Upper lobe of left lung (tissue), 6 donors: ENCODE results near the gene DNTTIP2. TPM values are rescaled to one million over a fixed set of nuclear protein-coding genes. Genes with fewer than 3 reads are reported as not detected.

ENCODE experiments used
- ATAC-seq, 2 donors: fragments of 200-7000 bp; cut with Tn5 transposase; one replicate each; pipeline ENCODE4 v1.9.1; 2022; ENCODE audit warnings: mild to moderate bottlenecking in 2 of 2, moderate library complexity in 2 of 2; ENCODE audit not compliant: low FRiP score in 2 of 2
- DNase-seq, 2 donors: peaks; one replicate each; pipeline ENCODE4 v3.0.0-alpha.2; 2019 to 2020
- H3K27ac ChIP-seq, 4 donors: fragments of 200-600 bp; sonication (generic); one replicate each; pipeline ENCODE4 v1.5.1; 2016 to 2019
- H3K27me3 ChIP-seq, 4 donors: fragments of 200-600 bp; sonication (generic); one replicate each; pipeline ENCODE4 v1.5.1; 2017 to 2019
- H3K36me3 ChIP-seq, 4 donors: fragments of 200-600 bp; sonication (generic); one replicate each; pipeline ENCODE4 v1.5.1; 2016 to 2019
- H3K4me1 ChIP-seq, 4 donors: fragments of 200-600 bp; sonication (generic); one replicate each; pipeline ENCODE4 v1.5.1; 2018 to 2019
- H3K4me3 ChIP-seq, 4 donors: fragments of 200-600 bp; sonication (generic); one replicate each; pipeline ENCODE4 v1.5.1; 2017 to 2019; ENCODE audit warnings: mild to moderate bottlenecking in 2 of 4, moderate library complexity in 1 of 4
- H3K9me3 ChIP-seq, 4 donors: fragments of 200-600 bp; sonication (generic); one replicate each; pipeline ENCODE4 v1.5.1; 2018 to 2019
- EP300 ChIP-seq, 4 donors: sonication (generic); formaldehyde crosslinking; IDR thresholded peaks; one replicate each; pipeline ENCODE4 v1.5.1; 2017; ENCODE audit warnings: antibody characterized with exemption in 4 of 4, control low read depth in 2 of 4
- POLR2A ChIP-seq, 4 donors: fragments of 450-650 bp; IDR thresholded peaks; one replicate each; pipeline ENCODE4 v1.5.1; 2016 to 2017; ENCODE audit warnings: antibody characterized with exemption in 4 of 4, mild to moderate bottlenecking in 2 of 4
- POLR2AphosphoS5 ChIP-seq, 2 donors: sonication (generic); formaldehyde crosslinking; IDR thresholded peaks; one replicate each; pipeline ENCODE4 v1.5.1; 2017; ENCODE audit warnings: antibody characterized with exemption in 2 of 2
- WGBS, 2 donors: methylation state at CpG; one replicate each; pipeline ENCODE4 v1.1.5; 2017 to 2018; 5-methylcytosine and 5-hydroxymethylcytosine counted together
- total RNA-seq, 6 donors: library from RNA; depleted of rRNA in 4 of 6; stranded (reverse); fragments of >200 nt in 4 of 6; gene quantifications; one replicate each; pipeline versions ENCODE4 v1.1.0 to v1.2.1, GENCODE V29; 2016 to 2021
- TF ChIP-seq, protein P1 (sequence below), 6 experiments: fragments of 450-650 bp in 4 of 6; fragments of 200-600 bp in 2 of 6; sonication (generic) in 2 of 6; IDR thresholded peaks; one replicate each; pipeline ENCODE4 v1.5.1; 2016 to 2019; ENCODE audit warnings: antibody characterized with exemption in 6 of 6
- donor health status: DM: no; HTN: no; CAD: no; lungs with moderate emphysema.
- donor health status: DM: no; HTN: yes; CAD: no; lungs with severe emphysema.

The DNTTIP2 gene
- total RNA-seq, 6 donors from 2014 or later = 14.4 to 43.7 (median 33.2) TPM

DNA sequence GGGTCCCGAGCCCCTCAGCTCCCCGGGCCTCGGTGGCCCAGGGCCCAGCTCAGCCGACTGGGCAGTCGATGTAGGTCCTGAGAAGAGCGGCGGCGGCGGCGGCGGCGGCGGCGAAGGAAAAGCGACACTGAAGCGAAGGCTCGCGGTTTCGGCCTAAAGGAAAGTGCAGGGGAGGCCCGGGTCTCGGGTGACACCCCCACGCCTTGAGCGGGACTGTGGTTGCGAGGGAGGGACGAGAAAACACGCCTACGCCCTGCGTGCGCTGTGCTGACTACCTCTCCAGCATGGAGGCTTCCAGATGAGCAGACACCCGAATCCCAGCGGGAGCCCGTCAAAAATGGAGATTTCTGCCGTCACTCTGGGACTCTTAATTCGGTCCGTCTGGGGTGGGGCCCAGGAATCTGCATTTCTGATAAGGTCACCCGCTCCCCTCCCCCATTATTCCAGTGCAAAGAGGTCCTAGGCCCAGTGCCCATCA, 31.2 kb downstream of the DNTTIP2 start:
- Histone ChIP-seq H3K27me3 (no peaks in the 10 kb centered on the region), H3K4me1 (peaks cover 21 to 28% (median 26%) of the 10 kb centered on the region in 4 donors), H3K9me3 (no peaks in the 10 kb centered on the region), H3K27ac (peak overlapping the region; percentile 94 to 99 (median 96)), H3K4me3 (peak overlapping the region; percentile 51 to 83 (median 68)), H3K36me3 (no peaks in the 10 kb centered on the region)
- DNase-seq = peak; percentile 57 to 93
- TF ChIP-seq POLR2AphosphoS5 (IDR thresholded peaks at IDR 0.05) = peak in 1 of 2 donors; percentile 31
- no peak for TF ChIP-seq EP300 (IDR thresholded peaks at IDR 0.05)
- TF ChIP-seq, protein P1, sequence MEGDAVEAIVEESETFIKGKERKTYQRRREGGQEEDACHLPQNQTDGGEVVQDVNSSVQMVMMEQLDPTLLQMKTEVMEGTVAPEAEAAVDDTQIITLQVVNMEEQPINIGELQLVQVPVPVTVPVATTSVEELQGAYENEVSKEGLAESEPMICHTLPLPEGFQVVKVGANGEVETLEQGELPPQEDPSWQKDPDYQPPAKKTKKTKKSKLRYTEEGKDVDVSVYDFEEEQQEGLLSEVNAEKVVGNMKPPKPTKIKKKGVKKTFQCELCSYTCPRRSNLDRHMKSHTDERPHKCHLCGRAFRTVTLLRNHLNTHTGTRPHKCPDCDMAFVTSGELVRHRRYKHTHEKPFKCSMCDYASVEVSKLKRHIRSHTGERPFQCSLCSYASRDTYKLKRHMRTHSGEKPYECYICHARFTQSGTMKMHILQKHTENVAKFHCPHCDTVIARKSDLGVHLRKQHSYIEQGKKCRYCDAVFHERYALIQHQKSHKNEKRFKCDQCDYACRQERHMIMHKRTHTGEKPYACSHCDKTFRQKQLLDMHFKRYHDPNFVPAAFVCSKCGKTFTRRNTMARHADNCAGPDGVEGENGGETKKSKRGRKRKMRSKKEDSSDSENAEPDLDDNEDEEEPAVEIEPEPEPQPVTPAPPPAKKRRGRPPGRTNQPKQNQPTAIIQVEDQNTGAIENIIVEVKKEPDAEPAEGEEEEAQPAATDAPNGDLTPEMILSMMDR (IDR thresholded peaks at IDR 0.05) = no peak
- TF ChIP-seq POLR2A (IDR thresholded peaks at IDR 0.05) = peak in 1 of 4 donors; percentile 9
- ATAC-seq = peak; percentile 66 to 73
- 0 to 3% methylated on average over 29 to 35 of the region's 36 CpGs for WGBS, 2 donors

DNA sequence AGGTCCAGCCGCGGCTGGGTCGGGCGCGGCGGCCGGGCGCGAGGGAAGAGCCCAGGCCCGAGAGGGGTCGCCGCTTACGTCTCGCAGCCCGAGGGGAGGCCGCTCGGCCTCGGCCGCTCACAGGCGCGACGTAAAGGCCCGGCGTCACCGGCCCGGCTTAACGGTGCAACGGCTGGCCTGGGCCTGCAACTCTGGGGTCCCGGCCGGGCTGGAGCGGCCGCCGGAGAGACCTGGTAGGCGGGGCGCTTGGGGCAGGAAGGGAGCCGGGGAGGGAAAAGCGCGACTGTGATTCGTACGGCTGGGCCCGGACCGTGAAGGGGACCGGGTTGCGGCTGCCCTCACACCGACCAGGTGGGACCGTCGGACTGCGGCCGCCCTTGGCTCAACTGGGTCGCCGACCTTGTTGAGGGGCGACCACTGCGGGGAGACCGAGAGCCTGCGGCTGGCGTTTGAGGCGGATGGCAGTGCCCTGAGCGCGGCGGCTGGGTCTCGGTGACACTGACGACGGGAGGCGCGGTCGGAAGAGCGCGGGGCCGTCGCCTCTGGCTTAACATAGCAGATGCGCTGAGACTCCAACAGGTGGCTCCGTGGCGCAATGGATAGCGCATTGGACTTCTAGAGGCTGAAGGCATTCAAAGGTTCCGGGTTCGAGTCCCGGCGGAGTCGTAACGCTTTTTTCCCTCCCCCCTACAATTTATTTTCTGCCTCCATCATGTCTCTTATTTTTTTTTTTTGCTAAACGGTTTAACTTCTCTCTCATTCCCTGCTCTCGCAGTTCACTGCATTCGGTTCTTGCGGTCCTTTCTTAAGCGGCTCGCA, 31.8 kb downstream of the DNTTIP2 start:
- Histone ChIP-seq H3K9me3 (no peaks in the 10 kb centered on the region), H3K27ac (peak overlapping the region; percentile 94 to 99 (median 96)), H3K4me1 (peaks cover 21 to 28% (median 26%) of the 10 kb centered on the region in 4 donors), H3K4me3 (peak overlapping the region; percentile 68 to 83 (median 72)), H3K36me3 (no peaks in the 10 kb centered on the region), H3K27me3 (no peaks in the 10 kb centered on the region)
- peak; percentile 91 to 94 for DNase-seq
- TF ChIP-seq POLR2AphosphoS5 (IDR thresholded peaks at IDR 0.05) (peak; percentile 79 to 82), EP300 (IDR thresholded peaks at IDR 0.05) (peak in 1 of 4 donors; percentile 25), POLR2A (IDR thresholded peaks at IDR 0.05) (peak in 3 of 4 donors; percentile 48 to 69 (median 63))
- TF ChIP-seq, protein P1 (IDR thresholded peaks at IDR 0.05) = peak in 2 of 6 experiments; percentile 19 to 25
- peak; percentile 86 to 94 for ATAC-seq
- 0% methylated on average over 25 to 67 of the region's 86 CpGs for WGBS, 2 donors

DNA sequence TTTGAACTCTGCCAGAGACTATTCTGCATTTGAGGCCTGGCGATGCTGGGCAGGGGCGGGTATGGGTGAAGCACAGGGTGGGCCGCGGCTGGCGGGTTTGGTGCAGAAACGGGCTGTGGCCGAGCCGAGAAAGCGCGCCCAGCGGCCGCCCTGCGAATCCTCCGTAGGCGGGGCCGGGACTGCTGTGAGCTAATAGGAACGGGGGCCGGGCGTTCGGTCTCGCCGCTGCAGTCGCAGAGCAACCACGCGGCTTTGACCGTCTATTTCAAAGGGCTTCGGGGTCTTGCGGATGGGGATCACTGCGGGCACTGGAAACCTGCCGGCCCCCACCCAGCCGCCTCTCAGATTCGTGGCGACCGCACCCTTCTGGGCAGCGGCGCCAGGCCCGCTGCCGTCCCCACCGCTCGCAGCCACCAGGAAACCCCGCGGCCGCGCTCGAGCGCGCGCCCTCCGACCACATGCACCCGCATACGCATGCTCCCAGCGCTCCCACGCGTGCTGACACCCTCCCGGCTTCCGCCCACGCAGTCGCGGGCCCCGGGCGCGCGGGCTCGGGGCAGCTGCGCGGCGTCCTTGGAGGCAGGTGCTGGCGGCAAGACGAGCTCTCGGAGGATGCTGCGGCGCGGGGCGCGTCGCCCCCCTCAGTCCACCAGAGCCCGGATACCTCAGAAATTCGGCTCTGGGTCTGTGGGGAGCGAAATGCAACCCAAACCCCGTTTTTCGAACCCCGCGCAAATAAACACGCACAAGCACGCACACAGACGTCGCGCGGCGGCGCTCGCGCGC, 32.6 kb downstream of the DNTTIP2 start:
- peak in 3 of 4 donors; percentile 47 to 85 (median 76) for TF ChIP-seq POLR2A (IDR thresholded peaks at IDR 0.05)
- TF ChIP-seq, protein P1 (IDR thresholded peaks at IDR 0.05) = peak; percentile 27 to 60 (median 54)
- TF ChIP-seq EP300 (IDR thresholded peaks at IDR 0.05) = no peak
- TF ChIP-seq POLR2AphosphoS5 (IDR thresholded peaks at IDR 0.05) = peak; percentile 26 to 80
- H3K36me3 ChIP-seq = no peaks in the 10 kb centered on the region
- DNase-seq = peak; percentile 92 to 97
- no peaks in the 10 kb centered on the region for H3K27me3 ChIP-seq
- 0 to 1% methylated on average over 28 to 37 of the region's 94 CpGs for WGBS, 2 donors
- peak overlapping the region; percentile 94 to 99 (median 96) for H3K27ac ChIP-seq
- H3K4me1 ChIP-seq = peaks cover 21 to 28% (median 26%) of the 10 kb centered on the region in 4 donors
- no peaks in the 10 kb centered on the region for H3K9me3 ChIP-seq
- peak; percentile 83 to 85 for ATAC-seq
- peak overlapping the region; percentile 68 to 83 (median 72) for H3K4me3 ChIP-seq

DNA sequence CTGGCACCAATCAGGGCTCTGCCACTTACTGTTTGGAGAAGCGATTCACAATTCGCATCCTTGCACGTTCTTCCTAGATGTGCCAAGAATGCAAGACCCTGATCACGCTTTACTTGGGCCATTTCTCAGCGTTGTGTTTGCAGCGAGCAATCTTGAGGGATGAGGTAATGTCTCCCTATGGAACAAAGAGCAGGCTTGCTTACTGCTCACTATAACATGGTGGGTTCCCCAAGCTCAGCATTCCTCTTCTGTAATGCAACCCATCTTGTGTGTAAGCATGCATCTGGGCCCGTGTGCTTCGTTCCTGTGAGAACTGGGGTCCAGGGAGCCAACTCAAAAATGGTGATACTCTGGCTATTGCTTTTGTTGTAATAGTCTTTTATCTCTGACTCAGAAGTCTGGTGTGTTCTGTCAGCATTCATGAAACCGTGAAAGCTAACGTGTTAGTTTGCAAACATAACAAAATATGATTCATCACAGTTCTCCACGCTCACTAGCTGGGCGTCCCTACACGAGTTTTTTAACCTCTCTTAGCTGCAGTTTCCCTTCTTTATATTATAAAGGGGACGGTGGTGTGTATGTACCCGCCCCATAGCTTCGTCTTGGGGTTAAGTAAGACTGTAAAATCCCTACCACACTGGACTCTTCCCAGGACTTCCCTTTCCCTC, 33.3 kb downstream of the DNTTIP2 start:
- H3K4me3 ChIP-seq = peak overlapping the region; percentile 68 to 83 (median 72)
- peaks cover 21 to 28% (median 26%) of the 10 kb centered on the region in 4 donors for H3K4me1 ChIP-seq
- no peak for DNase-seq
- no peaks in the 10 kb centered on the region for H3K27me3 ChIP-seq
- WGBS, 2 donors = 22 to 25% methylated on average over 16 of the region's 16 CpGs
- no peaks in the 10 kb centered on the region for H3K36me3 ChIP-seq
- H3K9me3 ChIP-seq = no peaks in the 10 kb centered on the region
- peak overlapping the region; percentile 94 to 99 (median 96) for H3K27ac ChIP-seq
- TF ChIP-seq EP300 (IDR thresholded peaks at IDR 0.05) (no peak), POLR2AphosphoS5 (IDR thresholded peaks at IDR 0.05) (no peak), POLR2A (IDR thresholded peaks at IDR 0.05) (no peak)
- TF ChIP-seq, protein P1 (IDR thresholded peaks at IDR 0.05) = no peak
- peak in 1 of 2 donors; percentile 3 for ATAC-seq
